GM21515 (cell line): Measurements from ENCODE around the gene METTL25.

Experiments
- ATAC-seq: cut with Tn5 transposase; IDR thresholded peaks from one replicate; pipeline ENCODE4 v1.9.1; 2021; ENCODE audit not compliant: unreplicated experiment

Gene METTL25

DNA sequence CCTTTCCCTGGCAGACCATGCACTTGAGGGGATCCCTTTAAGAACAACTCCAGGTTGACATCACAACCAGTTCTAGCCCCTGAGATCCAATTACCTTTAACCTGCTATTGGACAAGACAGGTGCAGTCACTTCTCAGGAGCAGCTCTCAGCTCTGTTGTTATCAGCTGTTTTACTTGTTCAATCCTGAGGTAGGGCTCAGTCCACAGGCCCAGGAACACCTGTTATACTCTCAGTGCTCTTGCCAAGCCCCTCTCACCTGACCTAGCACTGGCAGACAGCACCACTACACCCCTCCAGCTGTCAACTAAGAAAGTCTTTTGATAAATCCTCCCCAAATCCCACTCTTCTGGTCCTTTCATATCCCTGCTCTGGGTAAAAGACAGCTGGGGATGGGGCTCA, 164.4 kb downstream of the METTL25 start:
- no peak for ATAC-seq

- peak; percentile 50 for ATAC-seq
Observed at GRCh38 chr12:82523996-82524395, 165.7 kb downstream of the METTL25 start.

DNA sequence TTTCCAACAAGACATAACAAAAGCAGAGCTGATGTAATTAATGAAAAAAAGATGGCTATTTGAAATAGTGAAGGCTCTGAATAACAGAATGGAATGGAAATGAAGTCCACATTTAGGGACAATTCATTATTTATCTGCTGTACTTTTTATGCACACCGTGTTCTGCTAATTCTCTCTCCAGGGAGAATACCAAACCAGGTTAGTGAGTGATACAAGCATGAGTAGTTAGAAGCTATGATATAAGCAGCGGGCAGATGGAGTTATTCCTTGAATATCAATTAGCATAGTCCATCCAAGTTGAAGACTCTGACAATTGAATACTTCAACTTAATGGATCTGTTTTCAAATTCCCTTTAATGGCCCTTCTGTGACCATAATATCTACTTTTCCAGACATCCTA, 166.3 kb downstream of the METTL25 start:
- ATAC-seq = no peak

DNA sequence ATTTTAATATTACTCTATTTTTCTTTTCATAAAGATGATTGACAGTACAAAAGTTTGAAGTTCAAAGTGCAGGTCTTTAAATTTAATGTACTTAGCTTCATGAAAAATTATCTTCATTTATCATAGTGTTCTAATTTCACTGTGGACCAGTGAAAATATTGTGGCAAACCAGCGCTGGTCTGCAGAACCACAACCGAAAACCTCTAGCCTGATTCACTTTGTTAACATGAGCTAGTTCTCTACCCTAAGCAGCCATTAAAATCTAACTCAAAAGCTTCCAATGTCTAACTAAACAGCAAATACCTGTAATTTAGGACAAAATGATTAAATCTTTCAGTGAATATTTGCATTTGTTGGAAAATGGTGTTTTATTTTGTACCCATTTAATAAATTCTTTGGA, 167.3 kb downstream of the METTL25 start:
- no peak for ATAC-seq

- ATAC-seq = peak; percentile 73
Observed at GRCh38 chr12:82527165-82527780, 168.9 kb downstream of the METTL25 start.
